ENCODE data around the gene TST. TPM values are rescaled to one million over a fixed set of nuclear protein-coding genes. Genes with fewer than 3 reads are reported as not detected.
"Not testable (repeated sequence)": the region's sequence is repeated elsewhere in the genome, so short reads cannot be mapped to it uniquely, and the experiment has no call there.

The TST gene
- total and polyA plus RNA-seq, 9 donors: 16.2 to 22.3 (median 17.2) TPM

DNA sequence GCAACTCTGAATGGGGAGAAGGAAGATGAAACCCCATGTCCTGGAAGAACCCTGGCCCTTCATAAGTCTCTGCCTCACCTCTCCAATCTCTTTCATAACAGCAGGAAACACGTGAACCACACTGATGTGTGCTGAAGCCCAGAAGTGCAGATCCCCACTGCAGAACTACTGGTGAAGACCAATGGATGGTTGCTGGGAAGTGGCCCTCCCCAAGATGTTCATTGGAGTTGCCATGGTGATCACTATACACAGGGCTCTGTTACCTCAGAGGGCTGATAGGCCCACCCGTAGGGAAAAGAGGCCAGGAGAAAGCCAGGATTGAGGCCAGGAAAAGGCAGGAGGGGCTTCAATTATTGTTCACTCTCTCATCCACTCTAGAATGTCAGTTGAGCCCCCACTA lies 11.6 kb downstream of the TST start:
- H3K27me3 ChIP-seq (ENCODE audit: control insufficient read depth, insufficient read depth, low read length): peaks cover 3% of the 10 kb centered on the region
- H3K27ac ChIP-seq (ENCODE audit: low read length): peak overlapping the region; percentile 20
- H3K4me3 ChIP-seq (ENCODE audit: low read length): no peak overlapping the region
- peaks cover 4% of the 10 kb centered on the region for H3K9me3 ChIP-seq (replicated peaks; ENCODE audit: control insufficient read depth, low read depth, low read length)
- no CpG with 5 or more reads among the region's 2 CpGs for WGBS (ENCODE audit: insufficient coverage)
- H3K36me3 ChIP-seq (ENCODE audit: control insufficient read depth, insufficient read depth, low read length): no peaks in the 10 kb centered on the region
- no peak for DNase-seq
- peaks cover 18% of the 10 kb centered on the region for H3K4me1 ChIP-seq (ENCODE audit: control insufficient read depth, insufficient read depth, low read length)

DNA sequence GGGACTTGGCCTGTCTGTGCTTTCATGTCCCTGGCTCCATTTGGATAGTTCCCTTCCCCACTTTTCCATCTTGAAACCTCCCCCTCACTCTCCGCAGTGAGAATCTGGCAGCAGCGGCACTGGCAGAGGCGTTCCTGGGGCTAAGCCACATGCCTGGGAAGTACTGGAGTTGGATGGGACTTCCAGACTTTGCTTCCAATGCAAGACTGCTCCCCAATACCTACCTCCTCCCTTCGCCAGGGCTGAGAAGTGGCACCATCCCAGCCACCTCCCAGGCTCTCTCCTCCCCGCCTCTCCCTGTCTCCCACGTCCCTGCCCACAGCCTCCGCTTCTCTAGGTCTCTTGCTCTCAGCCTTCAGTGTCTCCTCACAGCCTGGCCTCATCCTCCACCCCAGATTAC lies 16.6 kb downstream of the TST start:
- Histone ChIP-seq H3K36me3 (ENCODE audit: control insufficient read depth, insufficient read depth, low read length) (no peaks in the 10 kb centered on the region), H3K9me3 (replicated peaks; ENCODE audit: control insufficient read depth, low read depth, low read length) (peaks cover 4% of the 10 kb centered on the region), H3K4me3 (ENCODE audit: low read length) (no peak overlapping the region), H3K27ac (ENCODE audit: low read length) (no peak overlapping the region), H3K27me3 (ENCODE audit: control insufficient read depth, insufficient read depth, low read length) (peaks cover 6% of the 10 kb centered on the region), H3K4me1 (ENCODE audit: control insufficient read depth, insufficient read depth, low read length) (peaks cover 2% of the 10 kb centered on the region)
- DNase-seq: peak; percentile 55
- 68% methylated on average over 3 of the region's 7 CpGs for WGBS (ENCODE audit: insufficient coverage)

DNA sequence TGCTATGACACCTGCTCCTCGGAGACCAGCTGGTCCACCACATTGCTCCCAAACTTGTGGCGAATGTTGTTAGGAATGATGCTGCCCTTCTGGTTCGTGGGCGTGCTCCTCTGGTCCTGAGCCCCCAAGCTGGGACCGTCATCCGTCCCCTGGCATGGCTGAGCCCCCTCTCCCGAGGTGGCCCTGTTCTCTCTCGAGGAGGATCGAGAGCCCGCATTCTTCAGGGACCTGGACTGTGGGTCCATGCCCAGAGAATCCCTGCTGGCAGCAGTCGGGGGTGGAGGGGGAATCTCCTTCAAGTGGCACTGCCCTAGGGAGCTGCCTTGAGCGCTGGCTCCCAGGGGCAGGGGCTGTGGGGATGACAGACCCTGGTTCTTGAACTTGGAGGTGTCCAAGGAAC lies 17.4 kb downstream of the TST start:
- Histone ChIP-seq H3K4me3 (ENCODE audit: low read length) (no peak overlapping the region), H3K4me1 (ENCODE audit: control insufficient read depth, insufficient read depth, low read length) (no peaks in the 10 kb centered on the region), H3K27me3 (ENCODE audit: control insufficient read depth, insufficient read depth, low read length) (peaks cover 8% of the 10 kb centered on the region), H3K9me3 (replicated peaks; ENCODE audit: control insufficient read depth, low read depth, low read length) (peaks cover 4% of the 10 kb centered on the region), H3K36me3 (ENCODE audit: control insufficient read depth, insufficient read depth, low read length) (no peaks in the 10 kb centered on the region), H3K27ac (ENCODE audit: low read length) (no peak overlapping the region)
- no peak for DNase-seq
- WGBS (ENCODE audit: insufficient coverage): 84% methylated on average over 9 of the region's 12 CpGs

DNA sequence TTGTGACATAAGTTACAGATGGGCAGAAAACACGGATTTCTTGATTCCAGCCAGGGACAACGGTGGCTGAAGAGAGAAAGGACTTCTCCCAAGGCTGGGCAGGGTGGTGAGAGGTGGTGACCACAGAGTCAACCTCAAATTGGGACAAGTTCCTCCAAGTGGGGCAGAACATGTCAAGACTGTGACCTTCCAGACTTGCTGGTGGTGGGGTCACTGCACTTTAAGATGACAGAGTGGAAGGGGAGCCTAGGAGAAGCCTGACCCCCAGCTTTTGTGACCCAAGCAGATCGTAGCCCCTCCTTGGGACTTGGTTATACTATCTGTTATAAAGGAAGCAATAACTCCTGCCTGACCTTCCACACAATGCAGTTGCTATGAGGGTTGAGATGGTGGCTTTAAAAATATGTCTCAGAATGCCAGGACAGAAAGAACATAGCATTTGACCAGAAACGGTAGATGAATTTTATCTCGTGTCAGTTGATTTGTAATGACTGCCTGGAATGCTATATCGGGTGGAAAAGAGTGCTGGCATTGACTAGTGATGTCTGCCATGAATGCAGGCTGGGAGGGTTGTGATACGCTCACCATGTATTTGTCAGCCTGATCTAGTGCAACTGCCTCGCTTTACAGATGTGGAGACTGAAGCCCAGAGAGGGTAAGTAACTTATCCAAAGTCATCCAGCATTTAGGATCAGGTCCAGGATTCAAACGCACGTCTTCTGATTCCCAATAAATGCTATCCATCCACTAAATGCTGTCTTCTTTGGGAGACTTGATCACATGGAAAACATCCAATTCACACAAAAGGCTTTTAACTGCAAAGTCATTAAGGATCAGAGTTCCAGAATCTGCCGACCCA lies 18.3 kb downstream of the TST start:
- peaks cover 8% of the 10 kb centered on the region for H3K27me3 ChIP-seq (ENCODE audit: control insufficient read depth, insufficient read depth, low read length)
- H3K27ac ChIP-seq (ENCODE audit: low read length): no peak overlapping the region
- no peak for DNase-seq
- H3K4me3 ChIP-seq (ENCODE audit: low read length): no peak overlapping the region
- 76% methylated on average over 7 of the region's 11 CpGs for WGBS (ENCODE audit: insufficient coverage)
- H3K9me3 ChIP-seq (replicated peaks; ENCODE audit: control insufficient read depth, low read depth, low read length): peaks cover 4% of the 10 kb centered on the region
- H3K4me1 ChIP-seq (ENCODE audit: control insufficient read depth, insufficient read depth, low read length): no peaks in the 10 kb centered on the region
- H3K36me3 ChIP-seq (ENCODE audit: control insufficient read depth, insufficient read depth, low read length): no peaks in the 10 kb centered on the region

DNA sequence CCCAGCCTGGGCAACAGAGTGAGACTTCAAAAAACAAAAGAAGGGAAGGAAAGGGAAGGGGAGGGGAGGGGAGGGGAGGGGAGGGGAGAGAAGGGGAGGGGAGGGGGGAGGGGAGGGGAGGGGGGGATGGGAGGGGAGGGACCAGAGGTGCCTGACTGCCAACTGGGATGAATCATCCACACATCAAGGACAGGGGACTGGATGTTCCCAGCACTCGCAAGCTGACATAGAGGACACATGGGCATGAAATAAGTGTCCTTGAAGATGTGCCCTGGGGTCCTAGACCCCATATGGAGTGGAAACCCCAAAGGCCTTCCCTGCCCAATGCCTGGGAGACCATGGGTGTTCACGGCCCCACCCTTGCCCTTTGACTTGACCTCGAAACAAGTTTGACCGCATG lies 19.8 kb downstream of the TST start:
- DNase-seq: no peak
- H3K27ac ChIP-seq (ENCODE audit: low read length): no peak overlapping the region
- H3K9me3 ChIP-seq (replicated peaks; ENCODE audit: control insufficient read depth, low read depth, low read length): no peaks in the 10 kb centered on the region
- H3K36me3 ChIP-seq (ENCODE audit: control insufficient read depth, insufficient read depth, low read length): no peaks in the 10 kb centered on the region
- WGBS (ENCODE audit: insufficient coverage): 89% methylated on average over 4 of the region's 4 CpGs
- no peak overlapping the region for H3K4me3 ChIP-seq (ENCODE audit: low read length)
- H3K27me3 ChIP-seq (ENCODE audit: control insufficient read depth, insufficient read depth, low read length): peaks cover 10% of the 10 kb centered on the region
- no peaks in the 10 kb centered on the region for H3K4me1 ChIP-seq (ENCODE audit: control insufficient read depth, insufficient read depth, low read length)

DNA sequence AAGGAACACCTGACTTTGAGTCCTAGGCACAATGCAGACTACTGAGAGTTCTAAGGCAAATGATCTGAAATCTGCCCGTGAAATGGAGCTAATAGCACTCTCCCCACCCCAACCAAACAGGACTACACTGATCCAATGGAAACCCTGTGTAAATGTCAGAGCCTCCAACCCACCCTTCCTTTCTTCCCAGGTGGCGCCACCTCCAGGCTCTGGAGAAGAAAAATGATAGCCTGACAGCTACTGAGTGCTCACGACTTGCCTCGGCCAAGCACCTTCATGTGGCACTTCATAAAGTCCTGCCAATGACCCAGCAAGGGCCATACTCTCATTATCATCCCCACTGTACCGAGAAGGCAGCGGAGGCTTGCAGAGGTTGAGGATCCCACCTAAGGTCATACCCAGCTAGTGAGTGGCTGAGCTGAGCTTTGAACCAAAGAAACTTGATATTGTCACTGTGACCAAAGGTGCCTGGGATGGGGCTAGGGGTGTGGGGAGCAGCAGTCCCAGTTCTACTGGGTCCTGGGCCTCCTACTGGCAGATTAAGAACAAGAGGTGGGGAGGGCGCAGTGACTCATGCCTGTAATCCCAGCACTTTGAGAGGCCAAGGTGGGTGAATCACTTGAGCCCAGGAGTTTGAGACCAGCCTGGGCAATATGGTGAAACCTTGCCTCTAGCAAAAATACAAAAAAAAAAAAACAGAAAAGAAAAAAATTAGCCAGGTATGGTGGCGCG lies 20.5 kb downstream of the TST start:
- H3K27ac ChIP-seq (ENCODE audit: low read length): no peak overlapping the region
- 73% methylated on average over 5 of the region's 9 CpGs for WGBS (ENCODE audit: insufficient coverage)
- no peaks in the 10 kb centered on the region for H3K9me3 ChIP-seq (replicated peaks; ENCODE audit: control insufficient read depth, low read depth, low read length)
- no peak for DNase-seq
- no peaks in the 10 kb centered on the region for H3K4me1 ChIP-seq (ENCODE audit: control insufficient read depth, insufficient read depth, low read length)
- H3K4me3 ChIP-seq (ENCODE audit: low read length): no peak overlapping the region
- peaks cover 8% of the 10 kb centered on the region for H3K27me3 ChIP-seq (ENCODE audit: control insufficient read depth, insufficient read depth, low read length)
- H3K36me3 ChIP-seq (ENCODE audit: control insufficient read depth, insufficient read depth, low read length): no peaks in the 10 kb centered on the region

DNA sequence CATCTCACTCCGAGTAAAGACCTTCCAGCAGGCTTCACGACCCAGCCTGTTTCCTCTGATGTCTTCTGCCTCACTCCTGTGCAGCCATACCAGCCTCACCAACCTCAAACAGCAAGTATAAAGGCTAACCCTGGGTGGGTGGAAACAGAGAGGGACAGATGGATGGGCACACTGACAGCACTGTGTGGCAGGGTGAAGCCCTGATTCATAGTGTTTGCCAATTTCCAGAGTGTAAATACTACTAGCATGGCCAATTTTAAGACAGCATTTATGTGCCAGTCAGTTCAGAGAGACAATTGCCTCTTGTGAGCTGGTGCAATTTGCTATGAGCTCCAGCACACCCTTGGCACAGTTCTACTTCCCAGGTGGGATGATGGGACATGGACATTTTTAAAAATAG lies 21.5 kb downstream of the TST start:
- no peak overlapping the region for H3K27ac ChIP-seq (ENCODE audit: low read length)
- H3K9me3 ChIP-seq (replicated peaks; ENCODE audit: control insufficient read depth, low read depth, low read length): no peaks in the 10 kb centered on the region
- H3K4me3 ChIP-seq (ENCODE audit: low read length): no peak overlapping the region
- no peaks in the 10 kb centered on the region for H3K36me3 ChIP-seq (ENCODE audit: control insufficient read depth, insufficient read depth, low read length)
- H3K4me1 ChIP-seq (ENCODE audit: control insufficient read depth, insufficient read depth, low read length): no peaks in the 10 kb centered on the region
- DNase-seq: no peak
- 78% methylated on average over 1 of the region's 2 CpGs for WGBS (ENCODE audit: insufficient coverage)
- peaks cover 8% of the 10 kb centered on the region for H3K27me3 ChIP-seq (ENCODE audit: control insufficient read depth, insufficient read depth, low read length)

DNA sequence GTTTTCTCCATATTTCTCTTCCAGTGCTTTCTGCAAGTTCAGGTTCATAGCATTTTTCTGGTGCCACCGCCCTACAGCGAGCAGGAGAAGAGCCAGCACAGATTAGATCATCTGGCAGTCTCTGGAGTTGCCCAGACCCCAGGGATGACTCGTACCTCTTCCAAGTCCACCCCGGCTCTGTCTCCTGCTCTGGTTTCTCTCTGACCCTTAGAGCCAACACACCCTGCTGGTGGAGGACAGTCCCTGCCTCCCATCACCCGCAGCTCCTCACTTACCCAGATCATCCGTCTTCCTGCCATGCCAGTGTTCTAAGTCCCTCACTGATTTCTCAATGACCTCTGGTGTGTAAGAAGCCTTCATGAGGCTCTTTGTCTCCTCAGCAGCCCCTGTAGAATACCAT lies 28.0 kb downstream of the TST start:
- 55% methylated on average over 5 of the region's 6 CpGs for WGBS (ENCODE audit: insufficient coverage)
- H3K4me3 ChIP-seq (ENCODE audit: low read length): no peak overlapping the region
- H3K27me3 ChIP-seq (ENCODE audit: control insufficient read depth, insufficient read depth, low read length): peaks cover 23% of the 10 kb centered on the region

DNA sequence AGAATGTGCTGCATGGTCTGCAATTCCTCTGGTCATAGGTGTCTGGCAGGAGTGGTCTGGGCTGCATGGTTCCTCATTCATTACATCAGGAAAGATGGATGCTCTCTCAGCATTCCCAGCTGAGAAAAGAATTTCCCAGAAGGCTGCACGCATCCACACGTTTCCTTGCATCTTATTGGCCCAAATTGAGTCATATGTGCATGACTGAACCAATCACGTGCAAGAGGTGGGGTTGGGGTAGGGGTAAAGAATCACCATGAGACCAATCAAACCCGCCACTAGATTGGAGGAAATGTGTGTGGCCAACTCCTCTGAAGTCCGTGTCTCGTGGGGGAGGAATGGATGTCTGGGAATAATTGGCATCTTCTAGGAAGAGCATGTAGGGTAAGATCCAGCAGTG lies 28.8 kb downstream of the TST start:
- DNase-seq: no peak

More for the DNA sequence above, 28.0 kb downstream of the TST start:
- Histone ChIP-seq H3K4me1 (ENCODE audit: control insufficient read depth, insufficient read depth, low read length) (no peaks in the 10 kb centered on the region), H3K9me3 (replicated peaks; ENCODE audit: control insufficient read depth, low read depth, low read length) (peaks cover 2% of the 10 kb centered on the region), H3K27ac (ENCODE audit: low read length) (no peak overlapping the region), H3K36me3 (ENCODE audit: control insufficient read depth, insufficient read depth, low read length) (no peaks in the 10 kb centered on the region)
- DNase-seq: no peak

DNA sequence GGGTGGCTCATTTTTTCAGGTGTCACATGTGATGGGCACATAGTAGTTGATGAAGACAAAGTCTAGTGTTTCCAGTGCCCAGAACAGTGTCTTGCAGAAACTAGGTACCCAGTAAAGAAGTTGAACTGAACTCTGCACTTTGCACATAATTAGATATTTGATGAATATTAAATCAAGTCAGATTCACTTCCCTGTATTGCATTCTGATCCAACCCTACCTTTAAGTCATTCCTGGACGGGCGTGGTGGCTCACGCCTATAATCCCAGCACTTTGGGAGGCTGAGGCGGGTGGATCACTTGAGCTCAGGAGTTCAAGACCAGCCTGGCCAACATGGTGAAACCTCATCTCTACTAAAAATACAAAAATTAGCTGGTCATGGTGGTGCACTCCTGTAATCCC lies 30.2 kb downstream of the TST start:
- H3K27ac ChIP-seq (ENCODE audit: low read length); H3K4me3 ChIP-seq (ENCODE audit: low read length); H3K9me3 ChIP-seq (replicated peaks; ENCODE audit: control insufficient read depth, low read depth, low read length); H3K4me1 ChIP-seq (ENCODE audit: control insufficient read depth, insufficient read depth, low read length); DNase-seq; H3K36me3 ChIP-seq (ENCODE audit: control insufficient read depth, insufficient read depth, low read length): not testable (repeated sequence)
- 94% methylated on average over 3 of the region's 4 CpGs for WGBS (ENCODE audit: insufficient coverage)
- peaks cover 21% of the 10 kb centered on the region for H3K27me3 ChIP-seq (ENCODE audit: control insufficient read depth, insufficient read depth, low read length)

More for the DNA sequence above, 28.8 kb downstream of the TST start:
- 84% methylated on average over 2 of the region's 6 CpGs for WGBS (ENCODE audit: insufficient coverage)
- no peaks in the 10 kb centered on the region for H3K36me3 ChIP-seq (ENCODE audit: control insufficient read depth, insufficient read depth, low read length)
- no peak overlapping the region for H3K27ac ChIP-seq (ENCODE audit: low read length)
- H3K27me3 ChIP-seq (ENCODE audit: control insufficient read depth, insufficient read depth, low read length): peaks cover 23% of the 10 kb centered on the region
- H3K4me1 ChIP-seq (ENCODE audit: control insufficient read depth, insufficient read depth, low read length): no peaks in the 10 kb centered on the region
- H3K9me3 ChIP-seq (replicated peaks; ENCODE audit: control insufficient read depth, low read depth, low read length): peaks cover 7% of the 10 kb centered on the region
- H3K4me3 ChIP-seq (ENCODE audit: low read length): no peak overlapping the region
